Left ventricle myocardium inferior (tissue), 1 donor: ENCODE data around the gene RCN2. TPM values are rescaled to one million over a fixed set of nuclear protein-coding genes. Genes with fewer than 3 reads are reported as not detected.

ENCODE experiments used
- DNase-seq: peaks from one replicate; pipeline ENCODE4 v3.0.0-alpha.2; 2020
- H3K27ac ChIP-seq: fragments of 200-600 bp; replicated peaks from 2 replicates; pipeline ENCODE4 v1.8.0; 2021
- H3K27me3 ChIP-seq: fragments of 200-600 bp; 2 replicates; pipeline ENCODE4 v1.8.0; 2021; ENCODE audit warnings: low read depth
- H3K36me3 ChIP-seq: fragments of 200-600 bp; 2 replicates; pipeline ENCODE4 v1.8.0; 2021
- H3K4me1 ChIP-seq: fragments of 200-600 bp; 2 replicates; pipeline ENCODE4 v1.8.0; 2021
- H3K4me3 ChIP-seq: fragments of 200-600 bp; 2 replicates; pipeline ENCODE4 v1.8.0; 2021; ENCODE audit warnings: mild to moderate bottlenecking, moderate library complexity
- H3K9me3 ChIP-seq: fragments of 200-600 bp; replicated peaks from 2 replicates; pipeline ENCODE4 v1.8.0; 2021
- CTCF ChIP-seq: fragments of 200-600 bp; IDR thresholded peaks from 2 replicates; pipeline ENCODE4 v1.8.0; 2021; ENCODE audit warnings: antibody characterized with exemption, mild to moderate bottlenecking, borderline replicate concordance
- intact Hi-C: fragments of 100-400 bp; cut with micrococcal nuclease; formaldehyde crosslinking; loops from one replicate; pipeline ENCODE4 v1.11.0; 2022
- total RNA-seq: library from RNA; stranded (reverse); fragmentation: NEBNext Ultra II Directional; extraction: Animal tissue kit (Norgen Biotek cat#: 25700); gene quantifications from one replicate; pipeline ENCODE4 v1.2.1, GENCODE V29; 2021
- donor health status: DM: no; HTN: yes; CAD: no; lungs with severe emphysema.

The RCN2 gene
- total RNA-seq, 1 donor from 2014 or later: 29.8 TPM

GRCh38 chr15:77001966-77002365 lies 70.4 kb downstream of the RCN2 start:
- H3K4me3 ChIP-seq: no peak overlapping the region
- no peaks in the 10 kb centered on the region for H3K9me3 ChIP-seq
- H3K27me3 ChIP-seq: no peaks in the 10 kb centered on the region
- no peak for DNase-seq
- H3K27ac ChIP-seq: no peak overlapping the region
- no peaks in the 10 kb centered on the region for H3K36me3 ChIP-seq
- peaks cover 2% of the 10 kb centered on the region for H3K4me1 ChIP-seq
- no peak for TF ChIP-seq CTCF
- intact Hi-C loops: no loop called here

- intact Hi-C loops: no loop called here
Measured at GRCh38 chr15:77002436-77002835, 70.9 kb downstream of the RCN2 start.

GRCh38 chr15:77002954-77003912 lies 71.7 kb downstream of the RCN2 start:
- Histone ChIP-seq H3K4me3 (no peak overlapping the region), H3K27ac (peak overlapping the region; percentile 57), H3K27me3 (no peaks in the 10 kb centered on the region), H3K36me3 (no peaks in the 10 kb centered on the region), H3K4me1 (no peaks in the 10 kb centered on the region), H3K9me3 (no peaks in the 10 kb centered on the region)
- no peak for TF ChIP-seq CTCF
- intact Hi-C loops: no loop called here
- DNase-seq: peak; percentile 44

More at GRCh38 chr15:77002436-77002835, 70.9 kb downstream of the RCN2 start:
- Histone ChIP-seq H3K4me1 (no peaks in the 10 kb centered on the region), H3K4me3 (no peak overlapping the region), H3K9me3 (no peaks in the 10 kb centered on the region), H3K27me3 (no peaks in the 10 kb centered on the region), H3K36me3 (no peaks in the 10 kb centered on the region), H3K27ac (peak overlapping the region; percentile 44)
- DNase-seq: no peak
- no peak for TF ChIP-seq CTCF

Other genes with a start within 250 kb of the RCN2 start
- gene SCAPER, start 26.4 kb upstream of the RCN2 start, total RNA-seq: 42.6 TPM
- gene PSTPIP1, start 63.4 kb downstream of the RCN2 start, total RNA-seq: 3.5 TPM
- gene TSPAN3, start 139.4 kb downstream of the RCN2 start, total RNA-seq: 98.6 TPM